Fibroblast of the aortic adventitia (primary cell): ENCODE data around the gene RTN4. TPM values are rescaled to one million over a fixed set of nuclear protein-coding genes. Genes with fewer than 3 reads are reported as not detected.

Source experiments
- DNase-seq: peaks from one replicate; pipeline ENCODE4 v3.0.0-alpha.2; 2010; ENCODE audit warnings: low read depth
- H3K4me3 ChIP-seq: 2 replicates; pipeline ENCODE4 v1.5.1; 2011; ENCODE audit warnings: low read depth, mild to moderate bottlenecking, control low read depth, low read length, moderate library complexity
- total RNA-seq: library from RNA; depleted of rRNA; stranded (reverse); fragments of >200 nt; gene quantifications from 2 replicates; pipeline ENCODE4 v1.2.3, GENCODE V29; 2012; ENCODE audit warnings: low replicate concordance
- TF ChIP-seq, protein P1 (sequence below): IDR thresholded peaks from 2 replicates; pipeline ENCODE4 v1.5.1; 2011; ENCODE audit warnings: mild to moderate bottlenecking, low read length, control low read depth, inconsistent platforms; ENCODE audit not compliant: insufficient read depth

Gene RTN4
- total RNA-seq, 1 donor = 357 TPM

DNA sequence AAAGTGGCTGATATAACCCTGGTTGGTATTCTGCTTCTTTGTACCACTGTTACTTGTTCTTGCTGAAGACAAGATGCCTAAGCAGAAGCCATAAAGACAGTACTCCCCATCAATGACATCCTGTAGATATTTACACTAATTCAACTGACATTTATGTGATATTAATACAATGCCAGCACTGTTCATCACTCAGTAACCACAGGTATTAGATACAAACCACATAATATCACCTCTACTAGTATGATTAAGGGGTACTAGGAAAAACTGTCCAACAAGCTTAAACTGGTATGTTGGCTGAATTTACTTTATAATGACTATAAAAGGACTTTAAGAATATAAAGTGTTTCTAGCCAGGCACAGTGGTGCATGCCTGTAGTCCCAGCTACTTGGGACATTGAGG is 65.8 kb downstream of the RTN4 start:
- H3K4me3 ChIP-seq = no peak overlapping the region
- DNase-seq = no peak

DNA sequence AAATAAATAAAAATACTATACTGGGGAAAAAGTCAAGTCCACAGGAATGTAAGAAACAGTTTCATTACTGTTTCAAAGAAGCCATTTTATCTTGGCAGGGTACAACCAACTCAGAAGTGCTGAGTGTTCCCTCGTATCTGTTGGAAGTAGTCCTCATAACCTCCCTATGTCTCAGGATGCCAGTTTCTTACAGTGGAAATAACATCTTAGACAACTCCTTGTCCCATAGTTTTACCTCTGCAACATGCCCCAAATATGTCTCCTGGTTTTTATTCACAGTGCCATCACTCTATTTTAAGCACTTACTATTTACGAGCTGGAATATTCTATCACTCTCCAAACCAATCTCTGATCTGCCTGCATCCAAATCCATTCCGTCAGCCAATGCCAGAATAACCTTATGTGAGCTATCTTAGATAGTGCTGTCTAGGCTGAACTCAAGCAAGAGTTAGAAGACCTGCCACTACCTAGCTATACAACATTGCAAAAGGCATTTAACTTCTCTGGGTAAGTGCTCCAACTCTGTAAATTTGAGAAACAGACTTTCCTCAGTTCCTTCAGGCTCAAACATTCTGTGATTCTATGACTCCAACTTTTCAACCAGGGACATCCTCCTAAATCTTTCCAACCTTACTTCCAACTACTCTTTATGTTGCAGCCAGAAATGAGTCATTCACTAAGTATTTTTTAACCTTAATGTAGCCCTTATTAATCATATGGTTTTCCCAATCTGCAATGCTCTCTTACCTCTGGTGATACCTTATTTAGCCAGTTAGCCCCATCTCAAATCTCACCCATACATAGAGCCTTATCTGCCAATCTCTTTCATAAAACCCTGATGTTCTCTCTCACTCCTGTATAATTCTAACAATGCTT is 66.7 kb downstream of the RTN4 start:
- DNase-seq = peak; percentile 38
- TF ChIP-seq, protein P1, sequence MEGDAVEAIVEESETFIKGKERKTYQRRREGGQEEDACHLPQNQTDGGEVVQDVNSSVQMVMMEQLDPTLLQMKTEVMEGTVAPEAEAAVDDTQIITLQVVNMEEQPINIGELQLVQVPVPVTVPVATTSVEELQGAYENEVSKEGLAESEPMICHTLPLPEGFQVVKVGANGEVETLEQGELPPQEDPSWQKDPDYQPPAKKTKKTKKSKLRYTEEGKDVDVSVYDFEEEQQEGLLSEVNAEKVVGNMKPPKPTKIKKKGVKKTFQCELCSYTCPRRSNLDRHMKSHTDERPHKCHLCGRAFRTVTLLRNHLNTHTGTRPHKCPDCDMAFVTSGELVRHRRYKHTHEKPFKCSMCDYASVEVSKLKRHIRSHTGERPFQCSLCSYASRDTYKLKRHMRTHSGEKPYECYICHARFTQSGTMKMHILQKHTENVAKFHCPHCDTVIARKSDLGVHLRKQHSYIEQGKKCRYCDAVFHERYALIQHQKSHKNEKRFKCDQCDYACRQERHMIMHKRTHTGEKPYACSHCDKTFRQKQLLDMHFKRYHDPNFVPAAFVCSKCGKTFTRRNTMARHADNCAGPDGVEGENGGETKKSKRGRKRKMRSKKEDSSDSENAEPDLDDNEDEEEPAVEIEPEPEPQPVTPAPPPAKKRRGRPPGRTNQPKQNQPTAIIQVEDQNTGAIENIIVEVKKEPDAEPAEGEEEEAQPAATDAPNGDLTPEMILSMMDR = no peak

More for the DNA sequence above, 65.8 kb downstream of the RTN4 start:
- TF ChIP-seq, protein P1 = no peak

DNA sequence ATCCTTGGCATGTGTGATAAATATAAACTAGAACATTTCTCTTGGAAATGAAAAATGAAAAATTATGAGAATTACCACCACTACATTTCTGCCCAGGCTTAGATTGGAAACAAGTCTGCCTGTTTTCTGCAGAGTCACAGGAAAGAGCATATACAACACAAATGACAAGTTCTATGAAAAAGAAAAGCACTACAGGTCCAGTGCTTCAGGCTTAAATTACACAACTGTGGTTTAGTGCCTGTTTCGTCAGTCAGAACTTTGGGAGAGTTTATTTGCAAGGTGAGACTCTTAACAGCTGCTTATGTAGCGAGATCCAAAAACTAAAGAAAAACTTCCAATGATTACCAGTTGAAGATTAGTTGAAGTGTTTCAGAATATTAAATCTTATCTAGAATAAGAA is 68.9 kb downstream of the RTN4 start:
- H3K4me3 ChIP-seq = no peak overlapping the region
- TF ChIP-seq, protein P1 = no peak
- DNase-seq = no peak

More for the DNA sequence above, 66.7 kb downstream of the RTN4 start:
- no peak overlapping the region for H3K4me3 ChIP-seq

DNA sequence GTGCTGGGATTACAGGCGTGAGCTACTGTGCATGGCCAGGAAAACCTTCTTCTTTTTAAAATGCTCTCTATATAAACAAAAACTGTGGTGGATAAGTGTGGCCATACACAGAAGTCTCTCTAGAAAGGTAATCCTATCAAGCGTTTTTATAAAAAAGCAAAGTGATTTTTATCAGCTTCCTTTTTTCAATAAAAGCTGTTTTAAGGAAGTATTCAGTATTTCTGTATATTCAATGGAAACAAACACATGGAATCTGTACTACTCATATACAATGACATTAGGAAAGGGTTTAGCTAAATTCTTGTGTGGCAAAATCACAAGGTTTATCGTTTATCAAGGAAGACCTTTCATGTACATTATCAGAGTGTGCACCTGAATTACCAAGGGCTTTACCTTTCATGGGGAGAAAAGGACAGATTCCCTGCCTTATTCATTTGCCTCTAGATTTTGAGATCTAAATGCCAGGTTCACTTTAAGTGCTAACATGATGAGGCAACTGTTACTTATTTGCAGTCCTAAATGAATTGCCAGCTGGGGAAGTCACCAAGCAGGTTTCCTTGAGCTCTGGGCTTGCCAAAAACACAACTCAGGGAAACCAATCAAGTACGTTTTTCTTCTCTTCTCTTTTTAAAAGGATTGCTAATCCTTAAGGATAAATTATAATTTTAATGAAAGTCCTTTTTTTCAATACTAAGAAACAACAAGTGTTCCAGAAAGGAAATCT is 70.8 kb downstream of the RTN4 start:
- DNase-seq = peak; percentile 29
- TF ChIP-seq, protein P1 = no peak
- H3K4me3 ChIP-seq = no peak overlapping the region

DNA sequence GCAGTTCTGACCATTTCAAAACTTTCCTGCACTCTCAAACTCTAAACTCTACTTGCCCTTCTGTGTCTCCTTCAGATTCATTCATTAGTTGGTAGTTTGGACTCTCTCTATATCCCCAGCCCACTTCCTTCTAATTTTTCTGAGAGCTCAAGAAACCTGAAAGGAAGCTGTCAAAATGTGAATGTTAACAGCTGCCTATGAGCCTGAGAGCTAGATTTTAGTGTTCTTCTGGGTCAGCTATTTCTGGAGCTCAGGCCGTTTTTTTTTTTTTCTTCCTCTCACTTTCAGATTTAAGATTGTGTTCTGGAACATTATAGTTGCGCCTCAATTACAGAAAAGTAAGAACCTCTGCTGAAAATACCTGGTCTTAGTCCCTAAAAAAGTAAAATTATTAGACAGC is 73.1 kb downstream of the RTN4 start:
- DNase-seq = no peak

More for the DNA sequence above, 73.1 kb downstream of the RTN4 start:
- H3K4me3 ChIP-seq = no peak overlapping the region
- TF ChIP-seq, protein P1 = no peak
